Fibroblast of mammary gland (primary cell): ENCODE data around the gene TFF3.

Experiments
- DNase-seq: peaks from one replicate; pipeline ENCODE4 v3.0.0-alpha.2; 2010; ENCODE audit warnings: low read depth
- H3K4me3 ChIP-seq: 2 replicates; pipeline ENCODE4 v1.5.1; 2011; ENCODE audit warnings: low read depth, mild to moderate bottlenecking, low read length, moderate library complexity; ENCODE audit not compliant: control insufficient read depth
- TF ChIP-seq, protein P1 (sequence below): conservative IDR thresholded peaks from 2 replicates; pipeline ENCODE4 v1.5.1; 2011; ENCODE audit warnings: low read depth, low read length, inconsistent platforms; ENCODE audit not compliant: control insufficient read depth, insufficient read depth

TFF3 gene

DNA sequence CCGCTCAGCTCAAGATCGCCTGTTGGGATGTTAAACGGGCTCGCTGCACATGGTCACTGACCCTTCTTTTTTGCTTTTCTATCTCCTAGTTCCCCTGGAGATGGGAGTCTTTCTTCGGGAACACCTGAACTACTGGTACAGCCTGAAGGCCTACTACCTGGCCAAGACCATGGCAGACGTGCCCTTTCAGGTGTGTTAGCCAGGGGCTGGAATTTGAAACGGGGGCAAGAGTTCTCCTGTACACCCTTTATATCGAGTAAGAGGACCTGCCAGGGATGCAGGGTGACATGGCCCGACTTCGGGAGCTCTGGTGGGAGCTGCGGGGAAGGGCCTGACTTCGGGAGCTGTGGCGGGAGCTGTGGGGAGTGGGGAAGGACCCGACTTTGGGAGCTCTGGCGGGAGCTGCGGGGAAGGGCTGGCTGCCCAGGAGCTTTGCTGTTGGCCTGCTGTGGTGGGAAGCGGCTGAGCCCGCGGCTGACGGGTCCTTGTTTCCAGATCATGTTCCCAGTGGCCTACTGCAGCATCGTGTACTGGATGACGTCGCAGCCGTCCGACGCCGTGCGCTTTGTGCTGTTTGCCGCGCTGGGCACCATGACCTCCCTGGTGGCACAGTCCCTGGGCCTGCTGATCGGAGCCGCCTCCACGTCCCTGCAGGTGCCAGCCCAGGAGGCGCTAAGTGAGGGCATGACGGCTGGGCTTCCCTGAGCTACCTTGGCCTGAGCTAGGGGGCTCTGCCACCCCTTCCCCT lies 24.0 kb downstream of the TFF3 start:
- no peak for DNase-seq
- H3K4me3 ChIP-seq: no peak overlapping the region
- TF ChIP-seq, protein P1, sequence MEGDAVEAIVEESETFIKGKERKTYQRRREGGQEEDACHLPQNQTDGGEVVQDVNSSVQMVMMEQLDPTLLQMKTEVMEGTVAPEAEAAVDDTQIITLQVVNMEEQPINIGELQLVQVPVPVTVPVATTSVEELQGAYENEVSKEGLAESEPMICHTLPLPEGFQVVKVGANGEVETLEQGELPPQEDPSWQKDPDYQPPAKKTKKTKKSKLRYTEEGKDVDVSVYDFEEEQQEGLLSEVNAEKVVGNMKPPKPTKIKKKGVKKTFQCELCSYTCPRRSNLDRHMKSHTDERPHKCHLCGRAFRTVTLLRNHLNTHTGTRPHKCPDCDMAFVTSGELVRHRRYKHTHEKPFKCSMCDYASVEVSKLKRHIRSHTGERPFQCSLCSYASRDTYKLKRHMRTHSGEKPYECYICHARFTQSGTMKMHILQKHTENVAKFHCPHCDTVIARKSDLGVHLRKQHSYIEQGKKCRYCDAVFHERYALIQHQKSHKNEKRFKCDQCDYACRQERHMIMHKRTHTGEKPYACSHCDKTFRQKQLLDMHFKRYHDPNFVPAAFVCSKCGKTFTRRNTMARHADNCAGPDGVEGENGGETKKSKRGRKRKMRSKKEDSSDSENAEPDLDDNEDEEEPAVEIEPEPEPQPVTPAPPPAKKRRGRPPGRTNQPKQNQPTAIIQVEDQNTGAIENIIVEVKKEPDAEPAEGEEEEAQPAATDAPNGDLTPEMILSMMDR: no peak

DNA sequence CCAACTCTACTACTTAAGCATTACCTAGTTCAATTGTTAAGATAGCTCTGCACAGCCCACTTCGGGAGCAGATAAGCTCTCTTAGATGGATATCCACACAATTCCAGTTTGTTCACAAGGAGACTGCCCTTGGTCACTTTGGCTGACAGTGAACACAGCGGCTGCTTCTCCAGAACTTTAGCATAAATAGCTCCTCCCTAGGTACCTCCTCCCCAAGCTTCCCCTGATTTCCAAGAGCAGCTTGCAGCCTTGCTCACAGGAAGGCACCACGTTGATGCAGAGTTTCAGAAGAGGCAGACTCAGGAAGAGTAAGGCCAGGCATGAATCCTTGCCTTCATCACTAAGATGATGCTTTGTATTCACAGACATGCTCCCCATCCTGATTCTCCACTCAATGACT lies 24.7 kb downstream of the TFF3 start:
- no peak for DNase-seq
- H3K4me3 ChIP-seq: no peak overlapping the region
- TF ChIP-seq, protein P1: no peak

DNA sequence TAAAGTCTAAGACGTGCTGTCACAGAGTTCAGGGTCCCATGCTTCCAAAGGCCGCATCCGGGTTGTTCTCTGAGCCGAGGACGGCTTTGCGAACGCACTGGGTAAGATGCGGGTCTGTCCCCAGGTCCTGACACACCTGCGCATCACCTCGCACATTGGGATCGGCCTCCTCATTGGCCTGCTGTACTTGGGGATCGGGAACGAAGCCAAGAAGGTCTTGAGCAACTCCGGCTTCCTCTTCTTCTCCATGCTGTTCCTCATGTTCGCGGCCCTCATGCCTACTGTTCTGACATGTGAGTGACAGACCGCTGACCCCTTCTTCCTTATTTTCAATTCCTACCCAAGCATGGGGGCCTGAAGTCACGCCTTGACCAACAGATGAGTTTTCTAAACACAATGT lies 25.3 kb downstream of the TFF3 start:
- H3K4me3 ChIP-seq: no peak overlapping the region
- TF ChIP-seq, protein P1: no peak
- DNase-seq: no peak

DNA sequence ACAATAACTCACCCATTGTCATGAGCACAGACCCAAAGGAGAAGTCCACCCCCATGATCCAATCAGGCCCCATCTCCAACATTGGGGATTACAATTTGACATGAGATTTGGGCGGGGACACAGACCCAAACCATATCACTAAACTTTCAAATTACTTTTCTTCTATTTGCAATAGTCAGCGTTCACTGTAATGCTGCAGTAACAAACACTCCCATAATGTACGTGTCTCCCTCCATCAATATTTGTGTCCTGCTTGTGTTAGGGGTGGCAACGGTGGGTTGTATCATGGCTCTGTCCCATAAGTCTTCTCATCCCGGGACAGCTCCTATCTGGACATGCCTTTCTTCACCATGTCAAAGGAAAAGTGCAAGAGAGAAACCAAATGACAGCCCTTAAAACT lies 26.2 kb downstream of the TFF3 start:
- H3K4me3 ChIP-seq: no peak overlapping the region
- TF ChIP-seq, protein P1: no peak

DNA sequence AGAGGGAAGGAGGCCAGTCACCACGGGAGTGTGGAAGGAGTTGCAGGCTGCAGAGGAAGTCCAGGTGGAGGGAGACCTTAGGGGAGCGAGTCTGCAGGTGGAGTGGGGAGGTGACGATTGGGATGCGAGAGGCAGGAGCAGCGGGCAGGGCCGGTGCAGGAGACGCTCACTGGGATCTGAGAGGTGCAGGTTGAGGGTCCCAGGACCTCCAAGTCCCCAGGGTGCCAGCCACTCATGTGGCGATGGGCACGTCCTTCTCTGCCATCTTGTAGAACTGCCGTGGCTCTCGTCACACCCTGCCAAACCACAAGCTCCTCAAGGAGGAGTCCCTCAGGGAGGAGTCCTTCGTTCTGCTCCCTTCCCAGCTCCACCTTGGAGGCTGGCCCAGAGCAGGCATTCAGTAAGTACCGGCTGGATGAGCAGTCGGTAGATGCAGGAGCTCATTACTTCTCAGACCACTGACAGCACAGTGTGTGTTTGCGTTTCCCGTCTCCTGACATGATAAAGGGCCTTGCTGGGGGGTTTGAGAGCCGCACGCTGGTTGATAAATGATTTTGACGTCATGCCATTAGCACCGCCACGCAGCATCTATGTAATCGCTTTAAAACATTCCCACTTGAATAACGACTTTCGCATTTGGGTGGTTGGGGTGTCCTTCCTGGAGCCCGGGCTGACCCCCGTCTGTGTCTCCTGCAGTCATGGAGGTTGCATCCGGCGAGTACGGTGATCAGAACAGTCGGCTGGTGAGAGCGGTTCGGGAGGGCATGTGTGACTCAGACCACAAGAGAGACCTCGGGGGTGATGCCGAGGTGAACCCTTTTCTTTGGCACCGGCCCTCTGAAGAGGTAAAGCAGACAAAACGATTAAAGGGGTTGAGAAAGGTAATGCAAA lies 27.8 kb downstream of the TFF3 start:
- TF ChIP-seq, protein P1: no peak
- DNase-seq: no peak
- H3K4me3 ChIP-seq: no peak overlapping the region

More for the DNA sequence above, 26.2 kb downstream of the TFF3 start:
- DNase-seq: no peak

DNA sequence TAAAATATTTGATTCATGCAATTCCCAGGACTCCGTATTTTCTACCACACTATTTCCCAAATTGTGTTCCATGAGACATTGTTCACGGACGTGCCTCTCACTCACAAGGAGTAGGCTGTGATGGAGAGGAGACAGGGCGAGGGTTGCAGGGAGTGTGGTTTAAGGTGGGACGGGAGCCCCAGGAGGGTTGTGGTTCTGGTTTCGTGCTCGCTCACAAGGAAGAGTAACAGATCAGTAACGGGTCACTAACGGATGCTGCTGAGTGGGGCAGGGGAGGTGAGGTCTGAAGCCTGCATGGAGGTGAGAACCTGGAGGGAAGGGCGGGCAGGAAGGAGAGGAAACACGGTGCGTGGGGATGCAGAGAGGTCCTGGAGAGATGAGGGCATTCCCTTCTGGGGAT lies 28.8 kb downstream of the TFF3 start:
- TF ChIP-seq, protein P1: no peak
- DNase-seq: no peak
- H3K4me3 ChIP-seq: no peak overlapping the region
